ENCODE measurements around the gene CHRNG. TPM values are rescaled to one million over a fixed set of nuclear protein-coding genes. Genes with fewer than 3 reads are reported as not detected.

The CHRNG gene
- total RNA-seq, 2 donors from 2014 or later = not detected

DNA sequence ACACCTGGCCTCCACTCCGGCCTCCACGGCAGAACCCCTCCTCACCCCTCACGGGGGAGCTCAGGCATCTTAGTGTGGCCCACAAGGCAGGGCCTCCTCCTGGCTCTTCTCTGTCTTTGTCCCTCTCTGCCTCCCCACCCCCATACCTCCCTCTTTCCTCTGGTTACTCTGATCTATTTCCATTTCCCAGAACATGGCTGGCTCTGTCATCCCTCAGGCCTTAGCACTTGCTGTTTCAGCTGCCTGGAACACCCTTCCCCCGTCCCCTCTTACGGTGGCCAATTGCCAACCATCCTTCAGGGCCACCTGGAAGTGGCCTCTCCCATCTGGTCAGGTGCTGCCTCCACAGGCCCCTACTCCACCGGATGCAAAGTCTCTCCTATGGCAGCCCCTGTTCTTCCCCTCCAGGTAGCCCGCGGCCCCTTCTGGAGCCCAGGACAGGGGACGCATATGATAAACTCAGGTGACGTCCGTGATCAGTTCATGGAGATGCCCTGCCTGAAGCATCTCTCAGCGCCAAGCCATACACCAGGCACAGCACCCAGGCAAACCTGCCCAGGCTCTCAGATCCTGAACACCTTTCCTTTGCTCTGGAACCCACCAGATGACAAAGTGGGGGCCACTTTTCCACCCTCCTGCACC lies 48.2 kb upstream of the CHRNG start:
- no peak overlapping the region for H3K27ac ChIP-seq (ENCODE audit: low read depth, low read length)
- H3K27me3 ChIP-seq (ENCODE audit: control insufficient read depth, insufficient read depth, low read length, poor library complexity, severe bottlenecking) = peaks cover 39% of the 10 kb centered on the region
- no peak overlapping the region for H3K4me3 Mint-ChIP-seq
- no peaks in the 10 kb centered on the region for H3K36me3 ChIP-seq (ENCODE audit: control insufficient read depth, insufficient read depth, low read length)
- TF ChIP-seq, protein P1, sequence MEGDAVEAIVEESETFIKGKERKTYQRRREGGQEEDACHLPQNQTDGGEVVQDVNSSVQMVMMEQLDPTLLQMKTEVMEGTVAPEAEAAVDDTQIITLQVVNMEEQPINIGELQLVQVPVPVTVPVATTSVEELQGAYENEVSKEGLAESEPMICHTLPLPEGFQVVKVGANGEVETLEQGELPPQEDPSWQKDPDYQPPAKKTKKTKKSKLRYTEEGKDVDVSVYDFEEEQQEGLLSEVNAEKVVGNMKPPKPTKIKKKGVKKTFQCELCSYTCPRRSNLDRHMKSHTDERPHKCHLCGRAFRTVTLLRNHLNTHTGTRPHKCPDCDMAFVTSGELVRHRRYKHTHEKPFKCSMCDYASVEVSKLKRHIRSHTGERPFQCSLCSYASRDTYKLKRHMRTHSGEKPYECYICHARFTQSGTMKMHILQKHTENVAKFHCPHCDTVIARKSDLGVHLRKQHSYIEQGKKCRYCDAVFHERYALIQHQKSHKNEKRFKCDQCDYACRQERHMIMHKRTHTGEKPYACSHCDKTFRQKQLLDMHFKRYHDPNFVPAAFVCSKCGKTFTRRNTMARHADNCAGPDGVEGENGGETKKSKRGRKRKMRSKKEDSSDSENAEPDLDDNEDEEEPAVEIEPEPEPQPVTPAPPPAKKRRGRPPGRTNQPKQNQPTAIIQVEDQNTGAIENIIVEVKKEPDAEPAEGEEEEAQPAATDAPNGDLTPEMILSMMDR (conservative IDR thresholded peaks at IDR 0.05) = no peak
- no peaks in the 10 kb centered on the region for H3K9me3 ChIP-seq (ENCODE audit: control insufficient read depth, low read length)
- peak; percentile 33 for DNase-seq
- H3K4me3 ChIP-seq (ENCODE audit: low read length) = no peak overlapping the region
- H3K9ac ChIP-seq (ENCODE audit: extremely low read depth, low read length, poor library complexity, severe bottlenecking) = no peak overlapping the region
- no peaks in the 10 kb centered on the region for H3K36me3 Mint-ChIP-seq (ENCODE audit: low read depth)
- H3K27me3 Mint-ChIP-seq (ENCODE audit: insufficient read depth) = peaks cover 42% of the 10 kb centered on the region
- H3K4me1 ChIP-seq (ENCODE audit: control insufficient read depth, insufficient read depth, low read length) = no peaks in the 10 kb centered on the region
- no peak overlapping the region for H3K27ac Mint-ChIP-seq
- peaks cover 11% of the 10 kb centered on the region for H3K4me1 Mint-ChIP-seq
- no peaks in the 10 kb centered on the region for H3K9me3 Mint-ChIP-seq
- WGBS, 2 experiments (ENCODE audit: insufficient coverage in 1 of 2, insufficient read length in 1 of 2) = 88 to 95% methylated on average over 9 to 12 of the region's 12 CpGs

DNA sequence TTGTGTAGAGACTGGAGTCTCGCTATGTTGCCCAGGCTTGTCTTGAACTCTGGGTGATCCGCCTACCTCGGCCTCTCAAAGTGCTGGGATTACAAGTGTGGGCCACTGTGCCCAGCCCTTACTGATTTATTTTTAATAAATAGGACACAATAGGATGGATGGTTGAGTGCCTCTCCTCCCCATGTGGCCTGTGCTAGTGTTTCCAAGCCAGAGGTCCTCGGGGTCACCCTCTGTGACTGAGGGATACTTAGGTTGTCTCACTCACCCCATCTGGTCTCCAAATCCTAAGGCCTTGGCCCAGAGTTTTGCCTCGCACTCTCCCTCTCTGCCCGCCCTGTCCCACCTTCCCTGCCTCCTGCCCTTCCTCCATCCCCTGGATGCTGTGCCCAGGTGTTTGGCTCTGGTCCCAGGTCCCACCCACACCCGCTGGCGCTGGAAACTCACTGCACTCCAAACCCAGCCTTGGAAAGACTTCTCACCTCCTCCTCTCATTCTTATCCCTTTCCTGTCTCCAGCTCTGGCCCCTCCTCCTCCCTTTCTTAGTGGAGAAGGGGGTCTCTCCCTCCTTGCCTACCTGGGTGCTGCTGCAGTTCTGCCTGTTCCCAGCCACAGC lies 47.1 kb upstream of the CHRNG start:
- Mint-ChIP-seq H3K27me3 (ENCODE audit: insufficient read depth) (peaks cover 33% of the 10 kb centered on the region), H3K36me3 (ENCODE audit: low read depth) (no peaks in the 10 kb centered on the region), H3K27ac (no peak overlapping the region), H3K4me1 (peaks cover 11% of the 10 kb centered on the region), H3K4me3 (no peak overlapping the region), H3K9me3 (no peaks in the 10 kb centered on the region)
- TF ChIP-seq, protein P1 (conservative IDR thresholded peaks at IDR 0.05) = no peak
- Histone ChIP-seq H3K9ac (ENCODE audit: extremely low read depth, low read length, poor library complexity, severe bottlenecking) (no peak overlapping the region), H3K4me1 (ENCODE audit: control insufficient read depth, insufficient read depth, low read length) (no peaks in the 10 kb centered on the region), H3K27me3 (ENCODE audit: control insufficient read depth, insufficient read depth, low read length, poor library complexity, severe bottlenecking) (peaks cover 28% of the 10 kb centered on the region), H3K9me3 (ENCODE audit: control insufficient read depth, low read length) (no peaks in the 10 kb centered on the region), H3K4me3 (ENCODE audit: low read length) (no peak overlapping the region), H3K27ac (ENCODE audit: low read depth, low read length) (no peak overlapping the region), H3K36me3 (ENCODE audit: control insufficient read depth, insufficient read depth, low read length) (no peaks in the 10 kb centered on the region)
- DNase-seq = peak; percentile 72
- WGBS, 2 experiments (ENCODE audit: insufficient coverage in 1 of 2, insufficient read length in 1 of 2) = 72 to 76% methylated on average over 3 to 8 of the region's 8 CpGs

DNA sequence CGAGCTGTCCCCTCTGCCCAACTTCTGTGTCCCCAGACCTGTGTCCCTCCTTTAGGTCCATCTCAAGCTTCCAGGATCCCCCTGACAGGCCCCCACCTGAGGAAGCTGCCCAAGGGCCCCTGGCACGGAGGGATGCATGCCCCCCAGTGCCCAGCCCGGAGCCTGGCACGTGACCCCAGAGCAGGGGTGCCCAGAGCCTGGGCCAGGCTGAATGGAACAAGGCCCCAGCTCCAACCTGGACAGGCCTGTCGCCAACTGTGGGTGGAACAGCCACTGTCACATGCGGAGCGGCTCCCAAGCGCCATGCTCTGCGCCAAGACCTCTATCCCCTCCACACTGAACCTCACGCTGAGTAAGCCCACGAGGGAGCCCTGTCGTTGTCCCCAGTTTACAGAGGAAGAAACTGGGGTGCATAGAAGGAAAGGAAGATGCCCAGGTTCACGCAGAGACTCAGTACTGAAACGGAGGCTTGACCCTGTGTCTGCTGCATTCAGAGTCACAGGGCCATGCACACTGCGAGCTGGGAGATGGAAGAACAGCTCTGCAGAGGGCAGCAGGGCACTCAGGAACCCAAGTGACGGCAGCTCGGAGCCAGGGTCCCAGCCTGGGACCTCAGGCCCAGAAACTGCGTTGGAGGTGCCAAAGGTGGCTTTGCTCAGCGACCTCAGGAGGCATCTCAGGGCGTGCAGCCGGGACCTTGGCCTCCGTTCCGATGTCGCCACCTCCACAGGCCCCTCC lies 46.4 kb upstream of the CHRNG start:
- no peak overlapping the region for H3K27ac ChIP-seq (ENCODE audit: low read depth, low read length)
- no peaks in the 10 kb centered on the region for H3K36me3 Mint-ChIP-seq (ENCODE audit: low read depth)
- H3K4me3 Mint-ChIP-seq = no peak overlapping the region
- H3K9me3 ChIP-seq (ENCODE audit: control insufficient read depth, low read length) = no peaks in the 10 kb centered on the region
- H3K27ac Mint-ChIP-seq = no peak overlapping the region
- TF ChIP-seq, protein P1 (conservative IDR thresholded peaks at IDR 0.05) = no peak
- no peak overlapping the region for H3K4me3 ChIP-seq (ENCODE audit: low read length)
- H3K36me3 ChIP-seq (ENCODE audit: control insufficient read depth, insufficient read depth, low read length) = no peaks in the 10 kb centered on the region
- no peaks in the 10 kb centered on the region for H3K9me3 Mint-ChIP-seq
- DNase-seq = peak; percentile 44
- WGBS, 2 experiments (ENCODE audit: insufficient coverage in 1 of 2, insufficient read length in 1 of 2) = 90 to 91% methylated on average over 19 to 24 of the region's 24 CpGs
- no peaks in the 10 kb centered on the region for H3K4me1 ChIP-seq (ENCODE audit: control insufficient read depth, insufficient read depth, low read length)
- H3K9ac ChIP-seq (ENCODE audit: extremely low read depth, low read length, poor library complexity, severe bottlenecking) = no peak overlapping the region
- peaks cover 29% of the 10 kb centered on the region for H3K27me3 Mint-ChIP-seq (ENCODE audit: insufficient read depth)
- H3K4me1 Mint-ChIP-seq = peaks cover 11% of the 10 kb centered on the region
- peaks cover 22% of the 10 kb centered on the region for H3K27me3 ChIP-seq (ENCODE audit: control insufficient read depth, insufficient read depth, low read length, poor library complexity, severe bottlenecking)

All from endodermal cell (in vitro differentiated cells).